Lower leg skin (tissue), 3 donors: ENCODE results near the gene MT1M.

ENCODE experiments used
- CTCF ChIP-seq, 3 donors: fragments of 450-650 bp; IDR thresholded peaks; one replicate each; pipeline ENCODE4 v1.5.1; 2016; ENCODE audit warnings: antibody characterized with exemption in 3 of 3, mild to moderate bottlenecking in 3 of 3, moderate library complexity in 2 of 3
- POLR2A ChIP-seq, 2 donors: fragments of 450-650 bp; IDR thresholded peaks; one replicate each; pipeline ENCODE4 v1.6.1; 2016 to 2017; ENCODE audit warnings: antibody characterized with exemption in 2 of 2, mild to moderate bottlenecking in 1 of 2, moderate library complexity in 1 of 2

- TF ChIP-seq CTCF (IDR thresholded peaks at IDR 0.05) (no peak), POLR2A (IDR thresholded peaks at IDR 0.05) (no peak)
Measured at GRCh38 chr16:56632848-56633365, 448 bp downstream of the MT1M start.
